Measurements from ENCODE around the gene DCLK3. TPM values are rescaled to one million over a fixed set of nuclear protein-coding genes. Genes with fewer than 3 reads are reported as not detected.

Gene DCLK3
- total RNA-seq, 2 experiments from 2014 or later: not detected

DNA sequence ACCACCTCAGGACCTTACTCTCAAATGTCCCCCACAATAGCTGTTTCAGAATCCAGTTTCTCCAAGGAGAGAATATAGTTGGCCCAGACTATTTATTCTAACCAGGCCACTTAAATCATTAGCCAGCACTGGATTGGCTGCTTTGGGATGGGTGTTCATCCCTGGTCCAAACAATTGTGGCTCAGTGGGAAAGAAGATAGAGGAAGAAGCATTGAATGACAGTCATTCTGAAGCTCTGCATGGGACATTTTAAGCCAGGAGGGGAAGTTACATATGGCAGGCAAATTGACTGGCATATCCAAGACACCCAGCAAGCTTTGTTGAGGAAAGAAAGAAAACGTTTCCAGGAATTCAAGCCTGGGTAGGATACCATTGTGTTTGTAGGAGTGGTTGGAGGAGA lies 5.6 kb upstream of the DCLK3 start:
- no peak overlapping the region for H3K27ac Mint-ChIP-seq
- H3K27me3 Mint-ChIP-seq: peaks cover 44% of the 10 kb centered on the region
- DNase-seq (no peak), ATAC-seq (ENCODE audit: poor library complexity) (no peak)
- Histone ChIP-seq H3K27ac (ENCODE audit: low read depth in 1 of 2, low read length in 2 of 2) (no peak overlapping the region), H3K27me3 (ENCODE audit: control insufficient read depth in 1 of 2, insufficient read depth in 2 of 2, low read length in 2 of 2) (peaks cover 6 to 24% of the 10 kb centered on the region in 2 experiments), H3K36me3 (ENCODE audit: insufficient read depth, low read length) (no peaks in the 10 kb centered on the region), H3K4me1 (ENCODE audit: insufficient read depth, low read length) (no peaks in the 10 kb centered on the region), H3K9me3 (ENCODE audit: control insufficient read depth in 1 of 2, insufficient read depth in 1 of 2, low read length in 2 of 2) (no peaks in the 10 kb centered on the region), H3K4me3 (ENCODE audit: low read length) (no peak overlapping the region)
- TF ChIP-seq, protein P1, sequence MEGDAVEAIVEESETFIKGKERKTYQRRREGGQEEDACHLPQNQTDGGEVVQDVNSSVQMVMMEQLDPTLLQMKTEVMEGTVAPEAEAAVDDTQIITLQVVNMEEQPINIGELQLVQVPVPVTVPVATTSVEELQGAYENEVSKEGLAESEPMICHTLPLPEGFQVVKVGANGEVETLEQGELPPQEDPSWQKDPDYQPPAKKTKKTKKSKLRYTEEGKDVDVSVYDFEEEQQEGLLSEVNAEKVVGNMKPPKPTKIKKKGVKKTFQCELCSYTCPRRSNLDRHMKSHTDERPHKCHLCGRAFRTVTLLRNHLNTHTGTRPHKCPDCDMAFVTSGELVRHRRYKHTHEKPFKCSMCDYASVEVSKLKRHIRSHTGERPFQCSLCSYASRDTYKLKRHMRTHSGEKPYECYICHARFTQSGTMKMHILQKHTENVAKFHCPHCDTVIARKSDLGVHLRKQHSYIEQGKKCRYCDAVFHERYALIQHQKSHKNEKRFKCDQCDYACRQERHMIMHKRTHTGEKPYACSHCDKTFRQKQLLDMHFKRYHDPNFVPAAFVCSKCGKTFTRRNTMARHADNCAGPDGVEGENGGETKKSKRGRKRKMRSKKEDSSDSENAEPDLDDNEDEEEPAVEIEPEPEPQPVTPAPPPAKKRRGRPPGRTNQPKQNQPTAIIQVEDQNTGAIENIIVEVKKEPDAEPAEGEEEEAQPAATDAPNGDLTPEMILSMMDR (IDR thresholded peaks at IDR 0.05): no peak
- ChIA-PET CTCF (no interaction called here), POLR2A (no interaction called here)
- no peaks in the 10 kb centered on the region for H3K36me3 Mint-ChIP-seq (ENCODE audit: low read depth)
- intact Hi-C loops (cut with DNase I, micrococcal nuclease): no loop called here
- peaks cover 3% of the 10 kb centered on the region for H3K4me1 Mint-ChIP-seq (ENCODE audit: low read depth)
- no peak overlapping the region for H3K4me3 Mint-ChIP-seq
- H3K9me3 Mint-ChIP-seq: no peaks in the 10 kb centered on the region

GRCh38 chr3:36765104-36765503 lies 751 bp upstream of the DCLK3 start:
- intact Hi-C loops (cut with DNase I, micrococcal nuclease): no loop called here
- Mint-ChIP-seq H3K4me1 (ENCODE audit: low read depth) (peaks cover 6% of the 10 kb centered on the region), H3K27ac (no peak overlapping the region), H3K9me3 (no peaks in the 10 kb centered on the region), H3K27me3 (peaks cover 79% of the 10 kb centered on the region), H3K4me3 (no peak overlapping the region), H3K36me3 (ENCODE audit: low read depth) (no peaks in the 10 kb centered on the region)
- Histone ChIP-seq H3K9me3 (ENCODE audit: control insufficient read depth in 1 of 2, insufficient read depth in 1 of 2, low read length in 2 of 2) (peaks cover 0 to 9% of the 10 kb centered on the region in 2 experiments), H3K4me3 (ENCODE audit: low read length) (no peak overlapping the region), H3K27ac (ENCODE audit: low read depth in 1 of 2, low read length in 2 of 2) (no peak overlapping the region), H3K4me1 (ENCODE audit: insufficient read depth, low read length) (peaks cover 3% of the 10 kb centered on the region), H3K27me3 (ENCODE audit: control insufficient read depth in 1 of 2, insufficient read depth in 2 of 2, low read length in 2 of 2) (peaks cover 36 to 55% of the 10 kb centered on the region in 2 experiments), H3K36me3 (ENCODE audit: insufficient read depth, low read length) (no peaks in the 10 kb centered on the region)
- DNase-seq: no peak
- TF ChIP-seq, protein P1 (IDR thresholded peaks at IDR 0.05): no peak
- ATAC-seq (ENCODE audit: poor library complexity): no peak
- ChIA-PET CTCF (no interaction called here), POLR2A (no interaction called here)

DNA sequence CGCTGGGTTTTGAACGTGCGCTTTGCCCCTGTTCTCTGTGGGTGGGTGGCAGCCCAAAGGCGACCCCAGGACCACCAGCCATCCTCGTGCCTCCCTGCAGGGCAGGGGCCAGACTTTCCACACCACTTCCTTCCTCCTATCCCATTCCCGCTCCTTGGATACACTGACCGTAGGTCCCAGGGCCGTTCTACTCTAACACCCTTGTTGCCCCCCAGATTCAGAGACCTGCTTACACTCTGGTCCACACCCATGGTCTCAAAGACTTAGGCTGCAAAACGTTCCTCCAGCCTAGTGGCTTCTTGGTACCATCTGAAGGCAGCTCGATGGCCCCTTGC lies 318 bp upstream of the DCLK3 start:
- H3K27ac Mint-ChIP-seq: no peak overlapping the region
- CTCF ChIA-PET: no interaction called here
- H3K27me3 Mint-ChIP-seq: peaks cover 83% of the 10 kb centered on the region
- no peaks in the 10 kb centered on the region for H3K9me3 Mint-ChIP-seq
- Histone ChIP-seq H3K36me3 (ENCODE audit: insufficient read depth, low read length) (no peaks in the 10 kb centered on the region), H3K27ac (ENCODE audit: low read depth in 1 of 2, low read length in 2 of 2) (no peak overlapping the region), H3K4me1 (ENCODE audit: insufficient read depth, low read length) (peaks cover 3% of the 10 kb centered on the region), H3K9me3 (ENCODE audit: control insufficient read depth in 1 of 2, insufficient read depth in 1 of 2, low read length in 2 of 2) (peaks cover 0 to 9% of the 10 kb centered on the region in 2 experiments), H3K4me3 (ENCODE audit: low read length) (no peak overlapping the region), H3K27me3 (ENCODE audit: control insufficient read depth in 1 of 2, insufficient read depth in 2 of 2, low read length in 2 of 2) (peaks cover 39 to 58% of the 10 kb centered on the region in 2 experiments)
- no peaks in the 10 kb centered on the region for H3K36me3 Mint-ChIP-seq (ENCODE audit: low read depth)
- intact Hi-C loops (cut with DNase I, micrococcal nuclease): no loop called here
- POLR2A ChIA-PET: no interaction called here
- H3K4me3 Mint-ChIP-seq: peak overlapping the region; percentile 32
- TF ChIP-seq, protein P1 (IDR thresholded peaks at IDR 0.05): no peak
- ATAC-seq (ENCODE audit: poor library complexity): no peak
- peaks cover 6% of the 10 kb centered on the region for H3K4me1 Mint-ChIP-seq (ENCODE audit: low read depth)
- no peak for DNase-seq
